Aorta (tissue), 5 donors: ENCODE data around the gene TUBGCP2. TPM values are rescaled to one million over a fixed set of nuclear protein-coding genes. Genes with fewer than 3 reads are reported as not detected.
"Not testable (repeated sequence)": the region's sequence is repeated elsewhere in the genome, so short reads cannot be mapped to it uniquely, and the experiment has no call there.

Source experiments
- ATAC-seq: fragments of 200-7000 bp; cut with Tn5 transposase; one replicate; pipeline ENCODE4 v1.9.1; 2022; ENCODE audit warnings: moderate library complexity; ENCODE audit not compliant: low FRiP score
- DNase-seq, 2 donors: peaks; one replicate each; pipeline ENCODE4 v3.0.0-alpha.2; 2020
- H3K27ac ChIP-seq, 2 donors: one replicate each; pipeline ENCODE4 v1.5.1; 2013; ENCODE audit warnings: low read length in 2 of 2, mild to moderate bottlenecking in 2 of 2, moderate library complexity in 2 of 2, control low read depth in 1 of 2, inconsistent platforms in 1 of 2, low read depth in 1 of 2
- H3K27me3 ChIP-seq, 2 donors: one replicate each; pipeline ENCODE4 v1.6.1; 2013; ENCODE audit warnings: control low read depth in 1 of 2, low read length in 1 of 2, mild to moderate bottlenecking in 1 of 2, moderate library complexity in 1 of 2; ENCODE audit not compliant: insufficient read depth in 2 of 2, control insufficient read depth in 1 of 2
- H3K36me3 ChIP-seq, 2 donors: one replicate each; pipeline ENCODE4 v1.6.1; 2013; ENCODE audit warnings: control low read depth in 1 of 2, low read length in 1 of 2, mild to moderate bottlenecking in 1 of 2; ENCODE audit not compliant: insufficient read depth in 2 of 2, control insufficient read depth in 1 of 2
- H3K4me1 ChIP-seq, 2 donors: one replicate each; pipeline ENCODE4 v1.6.1; 2013; ENCODE audit warnings: low read length in 2 of 2, control low read depth in 1 of 2, mild to moderate bottlenecking in 1 of 2, moderate library complexity in 1 of 2; ENCODE audit not compliant: insufficient read depth in 2 of 2, control insufficient read depth in 1 of 2
- H3K4me3 ChIP-seq, 2 donors: one replicate each; pipeline ENCODE4 v1.5.1; 2013; ENCODE audit warnings: low read length in 2 of 2, control low read depth in 1 of 2, mild to moderate bottlenecking in 1 of 2
- H3K9me3 ChIP-seq: one replicate; pipeline ENCODE4 v1.6.1; 2013; ENCODE audit warnings: mild to moderate bottlenecking, low read length; ENCODE audit not compliant: control insufficient read depth
- WGBS, 2 donors: extraction: QIAGEN DNeasy Blood & Tissue Kit; methylation state at CpG; one replicate each; pipeline ENCODE4 v1.1.7; 2013; 5-methylcytosine and 5-hydroxymethylcytosine counted together
- intact Hi-C, 2 donors: fragments of 100-400 bp; cut with DNase I; formaldehyde crosslinking; loops; one replicate each; pipeline versions ENCODE4 v1.14.2 to v1.15.0; 2022
- polyA plus RNA-seq, 2 donors: library from polyadenylated mRNA; stranded (reverse); fragments of 200-250 nt; gene quantifications; one replicate each; pipeline ENCODE4 v1.2.3, GENCODE V29; 2013
- total RNA-seq, 2 donors: library from RNA; stranded (reverse); fragmentation: NEBNext Ultra II Directional; extraction: Animal tissue kit (Norgen Biotek cat#: 25700); gene quantifications; one replicate each; pipeline ENCODE4 v1.2.1, GENCODE V29; 2021
- donor health status: healthy with polysubstance abuse.
- donor health status: Bipolar disorder and iron deficiency.
- donor health status: DM: no; HTN: no; CAD: no.
- donor health status: DM: no; HTN: no; CAD: no.
- donor health status: DM: yes; HTN: yes; CAD: no.

TUBGCP2 gene
- total and polyA plus RNA-seq, 4 donors, result 11.3 to 194 (median 44.6) TPM

GRCh38 chr10:133270204-133270603, 38.5 kb downstream of the TUBGCP2 start:
- no peak for ATAC-seq
- no peaks in the 10 kb centered on the region for H3K27me3 ChIP-seq
- no peaks in the 10 kb centered on the region for H3K9me3 ChIP-seq
- no peak for DNase-seq
- 90 to 91% methylated on average over 20 of the region's 20 CpGs for whole genome bisulfite sequencing, 2 donors
- H3K27ac ChIP-seq, result no peak overlapping the region
- no peak overlapping the region for H3K4me3 ChIP-seq
- no peaks in the 10 kb centered on the region for H3K36me3 ChIP-seq
- H3K4me1 ChIP-seq, result no peaks in the 10 kb centered on the region
- intact Hi-C loops, result no loop called here

GRCh38 chr10:133269367-133269766, 39.3 kb downstream of the TUBGCP2 start:
- DNase-seq (no peak), ATAC-seq (no peak)
- Histone ChIP-seq H3K27me3 (no peaks in the 10 kb centered on the region), H3K4me3 (no peak overlapping the region), H3K4me1 (no peaks in the 10 kb centered on the region), H3K36me3 (no peaks in the 10 kb centered on the region), H3K9me3 (no peaks in the 10 kb centered on the region), H3K27ac (no peak overlapping the region)
- WGBS, 2 donors, result 89 to 91% methylated on average over 26 of the region's 26 CpGs
- intact Hi-C loops, result no loop called here

- intact Hi-C loops, result no loop called here
Measured at GRCh38 chr10:133268532-133268931, 40.1 kb downstream of the TUBGCP2 start.

GRCh38 chr10:133267829-133268228, 40.8 kb downstream of the TUBGCP2 start:
- DNase-seq (no peak), ATAC-seq (no peak)
- WGBS, 2 donors, result 91 to 93% methylated on average over 22 of the region's 22 CpGs
- Histone ChIP-seq H3K36me3 (no peaks in the 10 kb centered on the region), H3K9me3 (no peaks in the 10 kb centered on the region), H3K27me3 (no peaks in the 10 kb centered on the region), H3K4me3 (no peak overlapping the region), H3K4me1 (no peaks in the 10 kb centered on the region), H3K27ac (no peak overlapping the region)
- intact Hi-C loops, result no loop called here

More at GRCh38 chr10:133268532-133268931, 40.1 kb downstream of the TUBGCP2 start:
- Histone ChIP-seq H3K27ac (no peak overlapping the region), H3K27me3 (no peaks in the 10 kb centered on the region), H3K36me3 (no peaks in the 10 kb centered on the region), H3K4me1 (no peaks in the 10 kb centered on the region), H3K9me3 (no peaks in the 10 kb centered on the region), H3K4me3 (no peak overlapping the region)
- DNase-seq, result no peak
- 93 to 95% methylated on average over 22 of the region's 22 CpGs for WGBS, 2 donors
- no peak for ATAC-seq

- ATAC-seq, result no peak
- Histone ChIP-seq H3K36me3 (no peaks in the 10 kb centered on the region), H3K4me3 (no peak overlapping the region), H3K27ac (no peak overlapping the region), H3K9me3 (no peaks in the 10 kb centered on the region), H3K27me3 (no peaks in the 10 kb centered on the region), H3K4me1 (no peaks in the 10 kb centered on the region)
- 83 to 84% methylated on average over 14 of the region's 14 CpGs for WGBS, 2 donors
- no peak for DNase-seq
- intact Hi-C loops, result no loop called here
Measured at GRCh38 chr10:133267293-133267692, 41.4 kb downstream of the TUBGCP2 start.

GRCh38 chr10:133266056-133266795, 42.4 kb downstream of the TUBGCP2 start:
- no peak for ATAC-seq
- Histone ChIP-seq H3K9me3 (no peaks in the 10 kb centered on the region), H3K4me3 (no peak overlapping the region), H3K27me3 (no peaks in the 10 kb centered on the region), H3K36me3 (no peaks in the 10 kb centered on the region), H3K27ac (no peak overlapping the region), H3K4me1 (no peaks in the 10 kb centered on the region)
- 89 to 91% methylated on average over 21 of the region's 21 CpGs for WGBS, 2 donors
- intact Hi-C loops, result no loop called here
- no peak for DNase-seq

- H3K27me3 ChIP-seq, H3K27ac ChIP-seq, DNase-seq, H3K36me3 ChIP-seq, H3K4me3 ChIP-seq, intact Hi-C loops, H3K4me1 ChIP-seq, ATAC-seq, H3K9me3 ChIP-seq: not testable (repeated sequence)
- 88 to 89% methylated on average over 10 of the region's 10 CpGs for WGBS, 2 donors
Measured at GRCh38 chr10:133265052-133265451, 43.6 kb downstream of the TUBGCP2 start.

- Histone ChIP-seq H3K4me3 (no peak overlapping the region), H3K4me1 (no peaks in the 10 kb centered on the region), H3K9me3 (no peaks in the 10 kb centered on the region), H3K27me3 (no peaks in the 10 kb centered on the region), H3K27ac (no peak overlapping the region), H3K36me3 (no peaks in the 10 kb centered on the region)
- 85 to 87% methylated on average over 9 of the region's 9 CpGs for WGBS, 2 donors
- ATAC-seq (no peak), DNase-seq (no peak)
- intact Hi-C loops, result no loop called here
Measured at GRCh38 chr10:133264461-133264860, 44.2 kb downstream of the TUBGCP2 start.

- H3K27ac ChIP-seq, result no peak overlapping the region
- 88 to 92% methylated on average over 10 of the region's 10 CpGs for WGBS, 2 donors
- no peaks in the 10 kb centered on the region for H3K4me1 ChIP-seq
- no peak overlapping the region for H3K4me3 ChIP-seq
- no peaks in the 10 kb centered on the region for H3K9me3 ChIP-seq
- intact Hi-C loops, result loop anchor here in 1 of 2 donors (2.0 kb wide), 1 partner anchor 45 kb away; the partner anchor contains the start of genes TUBGCP2 and ZNF511
- no peaks in the 10 kb centered on the region for H3K27me3 ChIP-seq
- DNase-seq, result no peak
- no peaks in the 10 kb centered on the region for H3K36me3 ChIP-seq
- ATAC-seq, result no peak
Measured at GRCh38 chr10:133263674-133264073, 45.0 kb downstream of the TUBGCP2 start.
